ENCODE results near the gene EPHA5.

EPHA5 gene

DNA sequence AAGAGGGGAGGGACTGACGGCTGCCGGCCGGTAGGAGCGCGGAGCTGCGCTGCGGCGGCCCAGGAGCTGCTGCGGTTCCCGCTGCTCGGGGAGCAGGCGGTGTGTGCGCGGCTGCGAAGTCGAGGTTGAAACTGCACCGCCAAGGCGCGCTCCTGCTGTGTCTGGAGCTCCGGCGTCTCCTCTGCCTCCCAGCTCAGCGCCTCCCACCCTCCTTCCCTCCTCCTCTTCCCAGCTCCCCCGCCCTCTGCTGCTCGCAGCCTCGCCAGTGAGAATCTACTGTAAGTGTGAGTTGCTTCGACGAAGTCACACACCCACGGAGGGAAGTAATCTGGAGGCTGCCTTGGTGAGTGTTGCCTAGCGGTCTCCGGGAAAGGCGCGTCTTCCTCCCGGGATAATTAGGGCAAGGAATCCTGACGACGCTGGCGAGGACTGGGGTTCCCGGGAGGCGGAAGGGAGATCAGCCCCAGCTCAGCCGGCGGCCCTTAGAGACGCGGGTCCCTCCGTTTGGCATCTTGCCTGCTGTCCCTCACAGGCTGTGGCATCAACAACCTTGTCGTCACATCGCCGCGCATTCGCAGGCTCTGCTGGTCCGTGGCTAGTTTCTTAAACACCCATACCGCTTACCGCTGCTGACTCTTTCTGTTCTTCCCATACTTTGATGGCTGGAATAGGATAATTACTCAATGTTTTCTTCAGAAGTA lies at the start of gene EPHA5 (continued):
- TF ChIP-seq, protein P1, sequence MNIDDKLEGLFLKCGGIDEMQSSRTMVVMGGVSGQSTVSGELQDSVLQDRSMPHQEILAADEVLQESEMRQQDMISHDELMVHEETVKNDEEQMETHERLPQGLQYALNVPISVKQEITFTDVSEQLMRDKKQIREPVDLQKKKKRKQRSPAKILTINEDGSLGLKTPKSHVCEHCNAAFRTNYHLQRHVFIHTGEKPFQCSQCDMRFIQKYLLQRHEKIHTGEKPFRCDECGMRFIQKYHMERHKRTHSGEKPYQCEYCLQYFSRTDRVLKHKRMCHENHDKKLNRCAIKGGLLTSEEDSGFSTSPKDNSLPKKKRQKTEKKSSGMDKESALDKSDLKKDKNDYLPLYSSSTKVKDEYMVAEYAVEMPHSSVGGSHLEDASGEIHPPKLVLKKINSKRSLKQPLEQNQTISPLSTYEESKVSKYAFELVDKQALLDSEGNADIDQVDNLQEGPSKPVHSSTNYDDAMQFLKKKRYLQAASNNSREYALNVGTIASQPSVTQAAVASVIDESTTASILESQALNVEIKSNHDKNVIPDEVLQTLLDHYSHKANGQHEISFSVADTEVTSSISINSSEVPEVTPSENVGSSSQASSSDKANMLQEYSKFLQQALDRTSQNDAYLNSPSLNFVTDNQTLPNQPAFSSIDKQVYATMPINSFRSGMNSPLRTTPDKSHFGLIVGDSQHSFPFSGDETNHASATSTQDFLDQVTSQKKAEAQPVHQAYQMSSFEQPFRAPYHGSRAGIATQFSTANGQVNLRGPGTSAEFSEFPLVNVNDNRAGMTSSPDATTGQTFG (tag by site-specific recombination; IDR thresholded peaks at IDR 0.05; ENCODE audit: borderline replicate concordance): no peak
- TF ChIP-seq, protein P2, sequence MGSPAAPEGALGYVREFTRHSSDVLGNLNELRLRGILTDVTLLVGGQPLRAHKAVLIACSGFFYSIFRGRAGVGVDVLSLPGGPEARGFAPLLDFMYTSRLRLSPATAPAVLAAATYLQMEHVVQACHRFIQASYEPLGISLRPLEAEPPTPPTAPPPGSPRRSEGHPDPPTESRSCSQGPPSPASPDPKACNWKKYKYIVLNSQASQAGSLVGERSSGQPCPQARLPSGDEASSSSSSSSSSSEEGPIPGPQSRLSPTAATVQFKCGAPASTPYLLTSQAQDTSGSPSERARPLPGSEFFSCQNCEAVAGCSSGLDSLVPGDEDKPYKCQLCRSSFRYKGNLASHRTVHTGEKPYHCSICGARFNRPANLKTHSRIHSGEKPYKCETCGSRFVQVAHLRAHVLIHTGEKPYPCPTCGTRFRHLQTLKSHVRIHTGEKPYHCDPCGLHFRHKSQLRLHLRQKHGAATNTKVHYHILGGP (tag by site-specific recombination; IDR thresholded peaks at IDR 0.05): no peak
- TF ChIP-seq GLI2 (tag by site-specific recombination; IDR thresholded peaks at IDR 0.05; ENCODE audit: borderline replicate concordance, low read depth): no peak
- no peak for TF ChIP-seq ZFP3 (tag by site-specific recombination; IDR thresholded peaks at IDR 0.05; ENCODE audit: low read depth)
- no peak for TF ChIP-seq ZNF121 (tag by site-specific recombination; IDR thresholded peaks at IDR 0.05)
- no peak for TF ChIP-seq ZNF324 (tag by site-specific recombination; IDR thresholded peaks at IDR 0.05)
- TF ChIP-seq ZNF558 (tag by site-specific recombination; IDR thresholded peaks at IDR 0.05): no peak
- TF ChIP-seq ZXDB (tag by site-specific recombination; IDR thresholded peaks at IDR 0.05): no peak
- TF ChIP-seq, protein P3, sequence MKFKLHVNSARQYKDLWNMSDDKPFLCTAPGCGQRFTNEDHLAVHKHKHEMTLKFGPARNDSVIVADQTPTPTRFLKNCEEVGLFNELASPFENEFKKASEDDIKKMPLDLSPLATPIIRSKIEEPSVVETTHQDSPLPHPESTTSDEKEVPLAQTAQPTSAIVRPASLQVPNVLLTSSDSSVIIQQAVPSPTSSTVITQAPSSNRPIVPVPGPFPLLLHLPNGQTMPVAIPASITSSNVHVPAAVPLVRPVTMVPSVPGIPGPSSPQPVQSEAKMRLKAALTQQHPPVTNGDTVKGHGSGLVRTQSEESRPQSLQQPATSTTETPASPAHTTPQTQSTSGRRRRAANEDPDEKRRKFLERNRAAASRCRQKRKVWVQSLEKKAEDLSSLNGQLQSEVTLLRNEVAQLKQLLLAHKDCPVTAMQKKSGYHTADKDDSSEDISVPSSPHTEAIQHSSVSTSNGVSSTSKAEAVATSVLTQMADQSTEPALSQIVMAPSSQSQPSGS (tag by site-specific recombination; IDR thresholded peaks at IDR 0.05; ENCODE audit: low read depth): no peak
- no peak for TF ChIP-seq ZNF501 (tag by site-specific recombination; IDR thresholded peaks at IDR 0.05)
- 0 out of 2 replicates have a peak, but pooled peaks have one; percentile 24 for TF ChIP-seq ZNF366 (tag by site-specific recombination; conservative IDR thresholded peaks at IDR 0.05)
- TF ChIP-seq, protein P4, sequence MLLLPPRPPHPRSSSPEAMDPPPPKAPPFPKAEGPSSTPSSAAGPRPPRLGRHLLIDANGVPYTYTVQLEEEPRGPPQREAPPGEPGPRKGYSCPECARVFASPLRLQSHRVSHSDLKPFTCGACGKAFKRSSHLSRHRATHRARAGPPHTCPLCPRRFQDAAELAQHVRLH (tag by site-specific recombination; IDR thresholded peaks at IDR 0.05): no peak
- TF ChIP-seq SP7 (tag by site-specific recombination; IDR thresholded peaks at IDR 0.05): no peak
- TF ChIP-seq, protein P5, sequence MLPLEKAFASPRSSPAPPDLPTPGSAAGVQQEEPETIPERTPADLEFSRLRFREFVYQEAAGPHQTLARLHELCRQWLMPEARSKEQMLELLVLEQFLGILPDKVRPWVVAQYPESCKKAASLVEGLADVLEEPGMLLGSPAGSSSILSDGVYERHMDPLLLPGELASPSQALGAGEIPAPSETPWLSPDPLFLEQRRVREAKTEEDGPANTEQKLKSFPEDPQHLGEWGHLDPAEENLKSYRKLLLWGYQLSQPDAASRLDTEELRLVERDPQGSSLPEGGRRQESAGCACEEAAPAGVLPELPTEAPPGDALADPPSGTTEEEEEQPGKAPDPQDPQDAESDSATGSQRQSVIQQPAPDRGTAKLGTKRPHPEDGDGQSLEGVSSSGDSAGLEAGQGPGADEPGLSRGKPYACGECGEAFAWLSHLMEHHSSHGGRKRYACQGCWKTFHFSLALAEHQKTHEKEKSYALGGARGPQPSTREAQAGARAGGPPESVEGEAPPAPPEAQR (tag by site-specific recombination; IDR thresholded peaks at IDR 0.05): no peak
- TF ChIP-seq, protein P6, sequence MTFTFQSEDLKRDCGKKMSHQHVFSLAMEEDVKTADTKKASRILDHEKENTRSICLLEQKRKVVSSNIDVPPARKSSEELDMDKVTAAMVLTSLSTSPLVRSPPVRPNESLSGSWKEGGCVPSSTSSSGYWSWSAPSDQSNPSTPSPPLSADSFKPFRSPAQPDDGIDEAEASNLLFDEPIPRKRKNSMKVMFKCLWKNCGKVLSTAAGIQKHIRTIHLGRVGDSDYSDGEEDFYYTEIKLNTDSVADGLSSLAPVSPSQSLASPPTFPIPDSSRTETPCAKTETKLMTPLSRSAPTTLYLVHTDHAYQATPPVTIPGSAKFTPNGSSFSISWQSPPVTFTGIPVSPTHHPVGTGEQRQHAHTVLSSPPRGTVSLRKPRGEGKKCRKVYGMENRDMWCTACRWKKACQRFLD (tag by site-specific recombination; IDR thresholded peaks at IDR 0.05): no peak
- no peak for TF ChIP-seq ZNF514 (tag by site-specific recombination; IDR thresholded peaks at IDR 0.05)
- TF ChIP-seq ZFHX2 (tag by site-specific recombination; conservative IDR thresholded peaks at IDR 0.05): peak; percentile 77
- no peak for TF ChIP-seq ZNF658 (tag by site-specific recombination; IDR thresholded peaks at IDR 0.05)
- TF ChIP-seq ZNF76 (tag by site-specific recombination; IDR thresholded peaks at IDR 0.05; ENCODE audit: borderline replicate concordance, low read depth): peak; percentile 34; the same call in 1 of the 2 replicates
- TF ChIP-seq ZNF548 (tag by site-specific recombination; IDR thresholded peaks at IDR 0.05): no peak
- TF ChIP-seq TCF7L2 (IDR thresholded peaks at IDR 0.05; ENCODE audit: borderline replicate concordance, low read depth, low read length): no peak
- TF ChIP-seq ZNF157 (tag by site-specific recombination; IDR thresholded peaks at IDR 0.05): no peak
- TF ChIP-seq, protein P7, sequence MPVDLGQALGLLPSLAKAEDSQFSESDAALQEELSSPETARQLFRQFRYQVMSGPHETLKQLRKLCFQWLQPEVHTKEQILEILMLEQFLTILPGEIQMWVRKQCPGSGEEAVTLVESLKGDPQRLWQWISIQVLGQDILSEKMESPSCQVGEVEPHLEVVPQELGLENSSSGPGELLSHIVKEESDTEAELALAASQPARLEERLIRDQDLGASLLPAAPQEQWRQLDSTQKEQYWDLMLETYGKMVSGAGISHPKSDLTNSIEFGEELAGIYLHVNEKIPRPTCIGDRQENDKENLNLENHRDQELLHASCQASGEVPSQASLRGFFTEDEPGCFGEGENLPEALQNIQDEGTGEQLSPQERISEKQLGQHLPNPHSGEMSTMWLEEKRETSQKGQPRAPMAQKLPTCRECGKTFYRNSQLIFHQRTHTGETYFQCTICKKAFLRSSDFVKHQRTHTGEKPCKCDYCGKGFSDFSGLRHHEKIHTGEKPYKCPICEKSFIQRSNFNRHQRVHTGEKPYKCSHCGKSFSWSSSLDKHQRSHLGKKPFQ (tag by site-specific recombination; IDR thresholded peaks at IDR 0.05): peak; percentile 96
- no peak for TF ChIP-seq KLF8 (tag by site-specific recombination; IDR thresholded peaks at IDR 0.05)
- TF ChIP-seq ZNF391 (tag by site-specific recombination; IDR thresholded peaks at IDR 0.05; ENCODE audit: borderline replicate concordance, low read depth): no peak
- TF ChIP-seq, protein P8, sequence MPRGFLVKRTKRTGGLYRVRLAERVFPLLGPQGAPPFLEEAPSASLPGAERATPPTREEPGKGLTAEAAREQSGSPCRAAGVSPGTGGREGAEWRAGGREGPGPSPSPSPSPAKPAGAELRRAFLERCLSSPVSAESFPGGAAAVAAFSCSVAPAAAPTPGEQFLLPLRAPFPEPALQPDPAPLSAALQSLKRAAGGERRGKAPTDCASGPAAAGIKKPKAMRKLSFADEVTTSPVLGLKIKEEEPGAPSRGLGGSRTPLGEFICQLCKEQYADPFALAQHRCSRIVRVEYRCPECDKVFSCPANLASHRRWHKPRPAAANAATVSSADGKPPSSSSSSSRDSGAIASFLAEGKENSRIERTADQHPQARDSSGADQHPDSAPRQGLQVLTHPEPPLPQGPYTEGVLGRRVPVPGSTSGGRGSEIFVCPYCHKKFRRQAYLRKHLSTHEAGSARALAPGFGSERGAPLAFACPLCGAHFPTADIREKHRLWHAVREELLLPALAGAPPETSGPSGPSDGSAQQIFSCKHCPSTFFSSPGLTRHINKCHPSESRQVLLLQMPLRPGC (tag by site-specific recombination; IDR thresholded peaks at IDR 0.05): no peak

Data from HEK293 (cell line).